Fibroblast of peridontal ligament (primary cell): ENCODE data around the gene KTN1.

Experiments used
- DNase-seq: peaks from one replicate; pipeline ENCODE4 v3.0.0-alpha.2; 2010; ENCODE audit errors: extremely low read depth

Gene KTN1, protein sequence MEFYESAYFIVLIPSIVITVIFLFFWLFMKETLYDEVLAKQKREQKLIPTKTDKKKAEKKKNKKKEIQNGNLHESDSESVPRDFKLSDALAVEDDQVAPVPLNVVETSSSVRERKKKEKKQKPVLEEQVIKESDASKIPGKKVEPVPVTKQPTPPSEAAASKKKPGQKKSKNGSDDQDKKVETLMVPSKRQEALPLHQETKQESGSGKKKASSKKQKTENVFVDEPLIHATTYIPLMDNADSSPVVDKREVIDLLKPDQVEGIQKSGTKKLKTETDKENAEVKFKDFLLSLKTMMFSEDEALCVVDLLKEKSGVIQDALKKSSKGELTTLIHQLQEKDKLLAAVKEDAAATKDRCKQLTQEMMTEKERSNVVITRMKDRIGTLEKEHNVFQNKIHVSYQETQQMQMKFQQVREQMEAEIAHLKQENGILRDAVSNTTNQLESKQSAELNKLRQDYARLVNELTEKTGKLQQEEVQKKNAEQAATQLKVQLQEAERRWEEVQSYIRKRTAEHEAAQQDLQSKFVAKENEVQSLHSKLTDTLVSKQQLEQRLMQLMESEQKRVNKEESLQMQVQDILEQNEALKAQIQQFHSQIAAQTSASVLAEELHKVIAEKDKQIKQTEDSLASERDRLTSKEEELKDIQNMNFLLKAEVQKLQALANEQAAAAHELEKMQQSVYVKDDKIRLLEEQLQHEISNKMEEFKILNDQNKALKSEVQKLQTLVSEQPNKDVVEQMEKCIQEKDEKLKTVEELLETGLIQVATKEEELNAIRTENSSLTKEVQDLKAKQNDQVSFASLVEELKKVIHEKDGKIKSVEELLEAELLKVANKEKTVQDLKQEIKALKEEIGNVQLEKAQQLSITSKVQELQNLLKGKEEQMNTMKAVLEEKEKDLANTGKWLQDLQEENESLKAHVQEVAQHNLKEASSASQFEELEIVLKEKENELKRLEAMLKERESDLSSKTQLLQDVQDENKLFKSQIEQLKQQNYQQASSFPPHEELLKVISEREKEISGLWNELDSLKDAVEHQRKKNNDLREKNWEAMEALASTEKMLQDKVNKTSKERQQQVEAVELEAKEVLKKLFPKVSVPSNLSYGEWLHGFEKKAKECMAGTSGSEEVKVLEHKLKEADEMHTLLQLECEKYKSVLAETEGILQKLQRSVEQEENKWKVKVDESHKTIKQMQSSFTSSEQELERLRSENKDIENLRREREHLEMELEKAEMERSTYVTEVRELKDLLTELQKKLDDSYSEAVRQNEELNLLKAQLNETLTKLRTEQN (N-terminal part only)

DNA sequence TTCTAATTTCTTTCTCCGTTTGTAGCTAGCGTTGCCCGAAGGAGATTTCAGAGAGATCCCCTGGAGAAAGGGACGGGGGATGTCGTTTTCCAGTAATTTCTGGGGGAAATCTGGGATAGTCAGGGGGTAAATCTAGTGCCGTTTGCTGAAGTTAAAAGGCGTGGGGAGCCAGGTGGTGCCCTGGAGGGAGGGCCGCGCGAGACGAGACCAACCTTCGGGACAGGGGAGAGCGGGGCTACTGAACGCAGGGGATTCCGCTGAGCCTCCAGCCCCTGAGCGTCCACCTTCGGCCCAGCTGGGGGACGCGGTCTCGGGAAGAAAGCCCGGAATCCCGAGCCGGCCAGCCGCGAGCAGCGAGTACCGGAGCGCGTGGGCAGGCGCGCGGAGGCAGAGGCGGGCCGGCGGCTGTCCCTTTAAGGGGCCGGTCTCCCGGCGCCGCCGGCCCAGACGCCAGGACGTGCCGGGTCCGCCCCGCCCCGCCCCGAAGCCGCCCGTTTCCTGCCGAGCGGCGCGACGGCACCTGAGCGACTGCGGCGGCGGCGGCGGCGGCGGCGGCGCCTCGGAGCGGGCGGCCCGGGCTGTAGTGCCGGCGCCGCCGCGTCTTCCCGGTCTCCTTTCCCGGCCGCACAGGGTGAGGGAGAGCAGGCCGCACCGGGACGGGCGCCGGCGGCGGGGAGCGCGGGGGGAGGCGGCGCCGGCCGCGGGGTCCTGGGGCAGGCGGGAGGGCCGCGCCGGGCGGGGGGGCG lies at the start of gene KTN1:
KTN1 (plus strand) TSS at position 484 of the 746 bp plus-strand sequence. CDS start 31,842 bp downstream, outside the sequence.
- peak; percentile 48 for DNase-seq

DNA sequence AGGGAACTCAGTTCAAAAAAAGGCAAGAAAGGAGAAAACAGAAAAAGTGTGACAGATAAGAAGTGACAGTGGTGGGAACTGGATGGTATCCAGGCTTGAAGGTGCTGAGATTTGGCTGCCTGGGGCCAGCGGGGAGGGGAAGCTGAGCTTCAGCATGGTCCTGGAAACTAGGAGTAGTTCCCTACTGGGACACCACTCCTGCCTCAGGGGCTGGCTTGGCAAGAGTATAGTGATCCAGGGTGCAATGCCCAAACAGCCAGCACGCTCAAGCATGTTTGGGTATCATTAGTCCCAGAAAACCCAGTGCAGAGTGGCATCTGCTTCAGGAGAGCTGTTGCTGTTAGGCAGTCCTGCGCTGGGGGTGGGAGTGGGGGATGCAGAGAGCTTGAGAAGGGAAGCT lies 49.5 kb upstream of the KTN1 start:
- no peak for DNase-seq

GRCh38 chr14:55532645-55533344 lies 47.2 kb upstream of the KTN1 start:
- no peak for DNase-seq

DNA sequence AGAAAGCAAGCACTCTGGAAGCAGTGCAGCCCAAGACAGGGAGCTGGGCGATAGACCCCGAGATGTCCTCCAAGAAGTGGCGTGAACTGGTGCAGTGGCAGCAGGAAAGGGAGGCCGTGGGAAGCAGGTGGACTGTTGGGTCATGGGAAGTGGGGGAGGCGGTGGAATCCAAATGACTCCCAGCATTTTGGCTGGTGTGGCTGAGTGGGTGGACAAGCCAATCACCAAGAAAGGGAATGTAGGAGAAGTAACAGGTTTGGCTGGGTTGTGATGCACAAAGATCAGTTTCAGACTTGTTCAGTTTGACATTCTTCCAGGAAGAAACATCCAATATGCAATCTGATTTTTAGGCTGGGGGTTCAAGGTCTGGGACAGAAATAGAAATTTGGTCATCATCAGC lies 46.0 kb upstream of the KTN1 start:
- DNase-seq, result no peak

- DNase-seq, result no peak
Measured at GRCh38 chr14:55535516-55536203, 44.3 kb upstream of the KTN1 start.

DNA sequence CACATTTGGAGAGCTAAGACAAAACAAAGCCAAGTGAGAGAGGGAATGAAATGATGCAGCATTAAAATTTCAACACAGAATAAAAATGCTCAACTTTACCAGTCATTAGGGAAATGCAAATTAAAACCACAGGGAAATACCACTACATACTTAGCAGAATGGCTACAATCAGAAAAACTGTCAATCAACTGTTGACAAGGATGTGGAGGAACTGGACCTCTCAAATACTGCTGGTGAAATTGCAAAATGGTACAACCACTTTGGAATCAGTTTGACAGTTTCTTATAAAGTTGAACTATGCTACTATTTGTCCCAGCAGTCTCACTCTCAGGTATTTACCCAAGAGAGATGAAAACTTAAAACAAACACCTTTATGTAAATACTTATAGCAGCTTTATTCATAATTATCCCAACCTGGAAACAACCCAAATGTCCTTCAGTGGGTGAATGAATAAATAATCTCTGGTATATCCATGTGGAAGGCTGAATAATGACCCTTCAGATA lies 43.8 kb upstream of the KTN1 start:
- no peak for DNase-seq

- no peak for DNase-seq
Measured at GRCh38 chr14:55537782-55538181, 42.2 kb upstream of the KTN1 start.

DNA sequence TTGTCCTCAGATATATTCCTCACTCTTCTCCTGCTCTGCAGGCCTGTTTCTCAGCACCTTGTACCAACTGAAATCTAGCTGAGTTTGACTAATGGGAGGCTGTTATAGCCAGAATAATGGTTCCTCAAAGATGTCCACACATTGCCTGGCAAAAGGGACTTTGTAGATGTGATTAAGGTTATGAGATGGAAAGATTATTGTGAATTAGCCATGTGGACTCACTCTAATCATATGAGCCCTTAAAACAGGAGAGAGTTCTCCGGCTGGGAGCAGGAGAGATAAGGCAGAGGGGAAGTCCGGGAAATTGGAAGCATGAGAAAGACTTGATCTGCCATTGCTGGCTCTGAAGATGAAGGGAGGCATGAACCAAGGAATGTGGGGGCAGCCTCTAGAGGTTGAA lies 40.0 kb upstream of the KTN1 start:
- no peak for DNase-seq

GRCh38 chr14:55540847-55541773 lies 38.9 kb upstream of the KTN1 start:
- no peak for DNase-seq

GRCh38 chr14:55545779-55546178 lies 34.2 kb upstream of the KTN1 start:
- DNase-seq, result no peak

DNA sequence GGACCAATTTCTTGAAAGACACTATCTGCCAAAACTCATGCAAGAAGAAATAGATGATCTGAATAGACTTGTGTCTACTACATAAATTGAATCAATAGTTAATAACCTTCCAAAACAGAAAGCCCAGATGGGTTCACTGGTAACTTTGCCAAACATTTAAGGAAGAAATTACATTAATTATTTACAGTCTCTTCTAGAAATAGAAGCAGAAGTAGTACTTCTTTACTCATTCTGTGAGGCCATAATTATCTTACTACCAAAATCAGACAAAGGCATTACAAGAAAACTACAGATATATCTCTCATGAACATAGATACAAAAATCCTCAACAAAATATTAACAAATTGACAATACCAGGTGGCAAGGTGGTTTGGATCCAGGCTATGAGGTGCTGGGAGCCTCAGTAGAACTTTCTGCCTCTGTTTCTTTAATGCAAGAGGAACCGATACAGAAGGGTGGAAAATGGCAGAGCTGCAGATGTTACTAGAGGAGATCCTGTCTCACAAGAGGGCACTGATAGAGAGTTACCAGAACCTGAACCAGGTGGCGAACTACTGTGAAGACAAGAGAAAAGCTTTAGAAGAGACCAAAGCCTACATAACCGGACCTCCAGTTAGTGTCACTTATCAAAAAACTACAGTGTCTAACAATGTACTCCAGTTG lies 33.7 kb upstream of the KTN1 start:
- no peak for DNase-seq

- DNase-seq, result no peak
Measured at GRCh38 chr14:55547650-55548315, 32.2 kb upstream of the KTN1 start.

GRCh38 chr14:55553791-55554190 lies 26.2 kb upstream of the KTN1 start:
- DNase-seq, result no peak

GRCh38 chr14:55556929-55557623 lies 22.9 kb upstream of the KTN1 start:
- peak; percentile 96 for DNase-seq

- DNase-seq, result no peak
Measured at GRCh38 chr14:55562135-55562534, 17.9 kb upstream of the KTN1 start.

DNA sequence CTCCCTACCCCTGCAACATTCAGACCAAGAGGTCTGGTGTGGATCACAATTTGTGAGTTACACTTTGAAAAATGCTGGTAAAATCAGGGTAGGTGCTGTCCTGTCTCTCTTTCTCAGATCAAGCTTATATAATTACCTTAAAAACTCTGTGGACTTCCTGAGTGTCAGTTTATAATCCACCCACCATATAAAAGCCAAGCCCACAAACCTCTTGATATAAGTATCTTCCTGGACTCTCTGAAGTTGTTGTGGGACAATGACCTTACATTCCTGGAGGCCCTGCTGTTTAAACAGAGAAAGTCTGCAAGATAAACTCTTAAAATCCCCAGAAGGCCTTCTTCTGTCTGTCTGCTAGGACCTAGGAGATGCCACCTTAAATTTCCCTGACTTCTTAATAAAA lies 11.4 kb upstream of the KTN1 start:
- DNase-seq, result no peak
